GM12875 (cell line): Measurements from ENCODE around the gene SFMBT1.
A peak's percentile ranks its signal among the peaks of the same experiment; 100 is the strongest.

Experiments
- H3K4me3 ChIP-seq: one replicate; pipeline ENCODE4 v1.5.1; 2011; ENCODE audit warnings: low read depth, low read length, control low read depth
- TF ChIP-seq, protein P1 (sequence below): IDR thresholded peaks from 2 replicates; pipeline ENCODE4 v1.5.1; 2011; ENCODE audit warnings: low read depth, mild to moderate bottlenecking, control low read depth, inconsistent platforms, low read length, moderate library complexity, borderline replicate concordance; ENCODE audit not compliant: insufficient read depth

The SFMBT1 gene

DNA sequence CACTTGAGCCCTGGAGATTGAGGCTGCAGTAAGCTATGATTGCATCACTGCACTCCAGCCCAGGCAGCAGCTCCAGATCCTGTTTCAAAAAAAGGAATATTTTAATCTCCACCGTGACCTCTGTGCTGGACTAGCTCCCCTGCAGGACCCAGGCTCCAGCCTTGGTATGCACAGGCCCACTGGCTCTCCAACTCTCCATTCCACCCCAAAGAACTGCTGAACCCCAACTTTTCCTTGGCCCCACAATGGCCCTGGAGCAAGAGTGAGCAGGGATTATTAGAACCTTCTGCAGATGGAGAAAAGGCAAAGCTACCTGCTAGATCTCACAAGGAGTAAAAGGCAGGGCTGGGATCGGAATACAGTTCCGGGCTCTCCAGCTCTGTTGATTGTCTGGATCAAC, 32.8 kb upstream of the SFMBT1 start:
- no peak overlapping the region for H3K4me3 ChIP-seq
- TF ChIP-seq, protein P1, sequence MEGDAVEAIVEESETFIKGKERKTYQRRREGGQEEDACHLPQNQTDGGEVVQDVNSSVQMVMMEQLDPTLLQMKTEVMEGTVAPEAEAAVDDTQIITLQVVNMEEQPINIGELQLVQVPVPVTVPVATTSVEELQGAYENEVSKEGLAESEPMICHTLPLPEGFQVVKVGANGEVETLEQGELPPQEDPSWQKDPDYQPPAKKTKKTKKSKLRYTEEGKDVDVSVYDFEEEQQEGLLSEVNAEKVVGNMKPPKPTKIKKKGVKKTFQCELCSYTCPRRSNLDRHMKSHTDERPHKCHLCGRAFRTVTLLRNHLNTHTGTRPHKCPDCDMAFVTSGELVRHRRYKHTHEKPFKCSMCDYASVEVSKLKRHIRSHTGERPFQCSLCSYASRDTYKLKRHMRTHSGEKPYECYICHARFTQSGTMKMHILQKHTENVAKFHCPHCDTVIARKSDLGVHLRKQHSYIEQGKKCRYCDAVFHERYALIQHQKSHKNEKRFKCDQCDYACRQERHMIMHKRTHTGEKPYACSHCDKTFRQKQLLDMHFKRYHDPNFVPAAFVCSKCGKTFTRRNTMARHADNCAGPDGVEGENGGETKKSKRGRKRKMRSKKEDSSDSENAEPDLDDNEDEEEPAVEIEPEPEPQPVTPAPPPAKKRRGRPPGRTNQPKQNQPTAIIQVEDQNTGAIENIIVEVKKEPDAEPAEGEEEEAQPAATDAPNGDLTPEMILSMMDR, result no peak

DNA sequence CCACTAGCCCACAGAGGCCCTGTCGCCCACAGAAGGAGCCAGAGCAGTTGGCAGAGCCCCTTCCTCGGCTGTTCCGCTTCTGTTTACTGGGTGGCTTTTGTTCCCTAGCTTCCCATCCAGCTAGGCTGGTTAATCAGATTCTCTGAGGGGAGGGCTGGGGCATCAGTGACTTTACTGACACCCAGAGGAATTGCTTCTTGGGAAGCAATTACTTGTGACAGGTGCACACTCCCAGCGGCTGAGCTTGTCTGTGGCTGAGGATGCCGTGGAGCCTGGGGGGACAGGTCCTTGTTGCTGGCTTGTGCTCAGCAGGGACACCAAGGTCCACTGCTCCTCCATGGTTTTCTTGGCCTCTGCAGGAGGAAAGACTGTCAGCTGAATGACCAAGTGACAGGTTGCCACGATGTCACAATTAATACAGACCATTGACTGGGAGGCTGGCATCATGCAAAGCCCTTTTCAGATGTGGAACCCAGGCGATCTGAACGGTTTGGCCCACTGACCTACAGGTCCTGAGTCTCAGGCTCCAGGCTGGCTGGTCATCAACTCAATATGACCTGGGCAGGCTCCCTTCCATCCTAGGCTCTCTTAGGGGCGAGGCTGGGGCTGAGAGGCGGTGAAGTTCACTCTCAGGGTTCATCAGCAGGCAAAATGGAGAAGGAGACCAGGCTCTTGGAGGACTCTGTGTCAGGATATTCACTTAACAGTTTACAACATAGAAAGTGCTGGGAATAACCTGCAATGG, 31.8 kb upstream of the SFMBT1 start:
- TF ChIP-seq, protein P1, result no peak
- H3K4me3 ChIP-seq, result no peak overlapping the region

DNA sequence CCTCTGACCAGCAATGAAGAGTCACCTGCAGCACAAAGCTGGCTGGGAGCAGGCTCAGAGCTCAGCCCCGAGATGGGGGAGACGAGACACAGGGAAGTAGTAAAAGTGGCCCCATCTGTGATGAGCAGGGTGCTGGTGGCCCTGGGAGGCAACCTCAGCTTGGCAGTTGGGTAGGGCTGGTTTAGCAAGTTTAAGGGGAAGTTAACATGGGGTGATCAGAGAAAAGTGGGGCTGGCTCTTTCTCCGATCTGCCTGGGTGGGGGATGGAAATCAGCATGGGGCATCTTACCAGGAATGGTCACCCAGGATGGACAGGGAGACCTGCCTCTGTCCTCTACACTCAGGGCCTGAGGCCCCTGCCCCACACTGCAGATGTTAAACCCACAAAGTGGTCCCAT, 29.9 kb upstream of the SFMBT1 start:
- TF ChIP-seq, protein P1, result no peak
- no peak overlapping the region for H3K4me3 ChIP-seq

DNA sequence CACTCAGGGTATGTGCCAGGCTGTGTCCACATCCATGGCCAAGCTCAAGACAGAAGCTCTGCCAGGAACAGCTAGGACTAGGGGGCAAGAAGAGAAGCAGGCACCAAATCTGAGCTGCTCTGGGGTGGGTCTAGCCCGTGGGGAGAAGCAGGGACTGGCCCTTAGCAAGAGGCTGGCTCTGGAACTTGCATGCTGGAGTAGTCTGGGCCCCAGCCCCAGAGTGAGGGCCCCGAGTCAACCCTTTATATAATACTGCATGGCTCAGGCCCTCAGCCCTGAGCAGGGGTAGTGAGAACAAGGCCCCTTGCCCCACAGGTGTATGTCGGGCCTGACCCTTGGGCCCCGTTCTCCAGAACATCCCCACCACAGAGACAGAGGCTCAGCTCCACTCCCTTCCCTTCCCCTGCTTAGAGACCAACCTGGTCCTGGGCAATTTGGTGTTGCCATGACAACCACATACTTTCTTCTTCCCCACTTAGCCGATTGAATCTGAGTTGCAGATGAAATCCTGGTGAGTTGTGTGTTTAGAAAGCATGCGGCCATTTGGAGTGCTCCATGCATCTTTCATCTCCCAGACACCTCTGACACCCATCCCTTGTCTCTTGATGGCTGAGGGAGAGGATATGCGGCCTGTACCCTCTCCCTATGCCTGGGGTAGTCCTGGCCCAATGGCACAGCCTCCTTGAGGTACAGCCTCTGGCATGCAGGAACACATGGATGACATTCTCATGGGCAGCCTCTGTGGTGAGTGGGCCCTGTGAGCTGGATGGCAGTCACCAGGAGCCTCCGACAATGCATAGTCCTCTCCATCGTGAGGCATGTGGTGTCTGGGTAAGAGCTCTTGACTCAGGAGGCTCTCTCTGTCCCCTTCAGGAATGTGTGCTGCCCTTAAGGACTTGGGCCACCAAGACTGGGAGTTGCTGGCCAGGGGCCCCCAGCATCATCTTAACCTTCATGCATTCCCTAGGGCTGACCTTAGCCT, 29.2 kb upstream of the SFMBT1 start:
- H3K4me3 ChIP-seq, result no peak overlapping the region
- TF ChIP-seq, protein P1, result no peak

DNA sequence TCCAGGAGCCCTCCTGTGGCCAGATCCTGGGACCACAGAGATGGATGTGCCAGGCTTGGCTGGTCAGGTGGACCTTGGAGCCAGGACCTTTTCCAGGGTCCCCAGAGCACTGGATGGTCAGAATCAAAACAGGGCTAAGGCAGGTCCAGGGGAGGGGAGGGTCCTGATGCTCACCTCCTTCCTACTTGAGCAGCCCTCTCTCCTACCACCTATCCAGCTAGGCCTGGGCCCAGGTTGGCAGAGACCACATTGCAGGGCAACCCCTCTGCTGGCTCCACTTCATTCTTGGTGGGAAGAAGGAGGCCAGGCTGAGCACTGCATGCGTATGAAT, 28.5 kb upstream of the SFMBT1 start:
- no peak overlapping the region for H3K4me3 ChIP-seq
- TF ChIP-seq, protein P1, result no peak

DNA sequence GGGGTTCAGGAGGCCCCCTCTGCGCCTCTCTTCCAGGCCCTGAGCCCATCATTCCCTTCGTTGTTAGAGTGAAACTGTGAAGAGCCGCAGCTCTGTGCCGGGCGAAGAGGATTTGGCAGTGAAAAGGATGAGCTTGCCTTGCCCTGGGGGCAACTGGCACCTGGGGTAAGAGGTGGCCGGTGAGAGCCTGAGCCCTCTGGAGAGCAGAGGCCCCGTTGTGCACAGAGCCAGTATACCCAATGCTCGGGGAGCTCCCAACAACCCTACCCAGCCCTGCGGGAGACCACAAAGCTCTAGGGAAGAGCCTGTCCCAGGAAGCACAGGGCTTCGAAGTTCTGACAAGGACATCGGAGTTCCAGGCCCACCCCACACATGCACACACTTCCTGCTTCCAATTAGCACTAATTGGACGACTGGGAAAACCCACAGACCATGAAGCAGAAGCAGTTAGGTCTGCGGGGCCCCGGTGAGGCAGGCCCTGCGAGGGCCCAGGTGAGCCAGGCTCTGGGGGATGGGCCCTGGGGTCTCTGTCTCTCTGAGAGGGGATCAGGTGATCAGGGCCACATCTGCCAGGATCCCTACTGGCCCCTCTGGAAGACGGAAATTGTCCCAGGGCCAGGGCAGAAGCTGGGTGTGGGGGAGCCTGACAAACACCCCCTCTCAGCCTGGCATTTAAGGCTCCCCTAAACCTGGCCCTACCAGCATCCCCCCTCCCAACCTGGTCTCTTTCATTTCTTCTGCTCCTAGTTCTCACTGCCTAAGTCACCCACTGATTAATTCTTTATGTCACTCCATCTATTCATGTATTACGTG, 27.9 kb upstream of the SFMBT1 start:
- H3K4me3 ChIP-seq, result peak overlapping the region; percentile 74
- TF ChIP-seq, protein P1, result no peak
